Measurements from ENCODE around the gene CPT1B.
A peak's percentile ranks its signal among the peaks of the same experiment; 100 is the strongest.
"Not testable (repeated sequence)": the region's sequence is repeated elsewhere in the genome, so short reads cannot be mapped to it uniquely, and the experiment has no call there.

CPT1B gene

DNA sequence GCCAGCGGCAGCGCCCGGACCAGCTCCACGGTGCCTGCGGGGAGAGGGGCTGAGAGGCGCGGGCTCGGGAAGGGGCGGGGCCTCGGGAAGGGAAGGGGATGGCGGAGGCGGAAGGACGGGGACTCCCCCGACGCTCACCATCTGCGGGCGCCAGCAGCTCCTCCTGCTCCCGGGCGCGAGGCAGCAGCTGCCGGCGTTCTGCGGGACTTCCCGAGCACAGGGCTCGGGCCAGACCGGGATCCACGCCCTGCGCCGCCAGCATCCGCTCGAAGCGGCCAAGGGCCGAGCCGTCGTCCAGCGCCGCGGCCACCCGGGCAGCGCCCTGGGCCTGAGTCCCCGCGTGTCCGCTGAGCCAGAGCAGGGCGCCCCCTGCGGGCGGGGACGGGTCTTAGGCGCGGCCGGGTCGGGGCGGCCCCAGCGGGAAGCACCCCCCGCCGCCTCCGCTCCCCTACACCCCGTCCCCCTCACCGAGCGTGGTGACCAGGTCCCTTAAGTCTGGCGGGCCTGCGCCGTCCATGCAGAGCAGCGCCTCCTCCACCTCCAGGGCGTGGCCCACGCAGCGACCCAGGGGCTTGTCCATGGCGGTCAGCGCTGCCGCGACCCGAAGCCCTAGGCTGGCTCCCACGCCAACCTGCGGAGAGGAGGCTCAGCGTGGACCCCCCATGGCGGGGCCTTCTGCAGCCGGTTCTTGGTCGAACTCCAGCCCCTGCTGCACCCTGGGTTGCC is 52.0 kb downstream of the CPT1B start:
- DNase-seq, result peak; percentile 86

- no peak for DNase-seq
These were observed 52.4 kb downstream of the CPT1B start for GRCh38 chr22:50525858-50526107.

GRCh38 chr22:50525104-50525857 is 52.9 kb downstream of the CPT1B start, which contains the start of gene SCO2:
SCO2 (minus strand) TSS chr22:50525598; CDS start chr22:50524411, 1,187 bp downstream.
- peak; percentile 98 for DNase-seq

DNA sequence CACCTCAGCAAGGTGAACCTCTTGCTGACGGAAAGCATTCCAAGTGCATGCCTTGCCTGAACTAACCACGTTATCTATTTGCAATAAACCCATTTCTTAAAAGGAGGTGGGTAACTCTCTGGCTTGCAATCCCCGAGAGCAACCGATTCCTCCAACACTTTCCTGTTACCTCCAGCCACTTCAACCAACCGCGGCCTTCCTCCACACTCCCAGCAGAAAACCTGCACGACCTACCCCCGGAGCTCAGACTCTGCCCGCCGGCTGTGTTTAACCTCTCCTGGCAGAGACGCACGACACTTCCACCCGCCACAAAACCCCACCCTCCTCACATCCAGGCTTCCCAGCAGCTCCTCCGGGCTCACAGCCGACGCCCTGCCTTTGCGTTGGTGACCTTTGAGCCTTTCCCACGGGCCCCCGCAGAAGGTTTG is 53.5 kb downstream of the CPT1B start:
- no peak for DNase-seq

- no peak for DNase-seq
These were observed 54.2 kb downstream of the CPT1B start for GRCh38 chr22:50523806-50524675.

DNA sequence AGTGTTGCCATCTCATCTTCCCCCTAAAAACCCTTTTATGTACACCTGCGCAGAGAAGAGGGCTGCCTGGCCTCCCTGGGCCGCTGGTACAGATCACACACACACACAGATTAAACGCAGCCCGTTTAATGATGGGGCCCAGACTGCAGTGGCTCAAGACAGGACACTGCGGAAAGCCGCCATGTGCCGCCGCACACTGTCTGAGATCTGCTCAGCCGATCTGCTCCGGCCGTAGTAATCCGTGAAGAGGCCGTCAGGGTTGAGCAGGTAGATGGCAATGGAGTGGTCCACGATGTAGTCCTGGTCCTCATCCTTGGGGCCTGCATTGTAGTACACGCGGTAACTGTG is 54.8 kb downstream of the CPT1B start:
- DNase-seq, result no peak

GRCh38 chr22:50522806-50523438 is 55.3 kb downstream of the CPT1B start:
- no peak for DNase-seq

DNA sequence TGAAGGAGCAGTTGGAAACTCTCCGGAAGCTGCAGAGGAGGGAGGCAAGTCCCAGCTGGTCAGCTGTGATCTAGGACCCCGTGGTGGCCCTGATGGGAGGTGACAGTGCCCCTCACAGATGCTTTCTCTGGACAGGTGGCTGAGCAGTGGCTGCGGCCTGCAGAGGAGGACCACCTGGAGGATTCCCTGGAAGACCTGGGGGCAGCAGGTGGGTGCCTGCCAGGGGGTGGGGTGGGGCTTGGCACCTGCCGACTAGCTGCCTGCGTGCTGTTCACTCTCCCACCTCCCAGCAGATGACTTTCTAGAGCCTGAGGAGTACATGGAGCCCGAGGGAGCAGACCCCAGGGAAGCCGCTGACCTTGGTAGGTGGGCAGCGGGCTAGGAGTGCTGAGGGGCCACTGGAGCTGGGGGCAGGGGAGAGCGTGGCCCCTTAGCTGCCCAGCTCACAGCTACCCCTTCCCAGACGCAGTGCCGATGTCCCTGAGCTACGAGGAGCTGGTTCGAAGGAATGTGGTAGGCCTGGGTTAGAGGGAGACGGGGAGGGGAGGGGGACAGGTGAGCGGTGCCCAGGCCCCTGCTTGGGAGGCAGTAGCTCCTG is 55.9 kb downstream of the CPT1B start:
- DNase-seq, result no peak

- DNase-seq, result no peak
These were observed 56.5 kb downstream of the CPT1B start for GRCh38 chr22:50521710-50522109.

- DNase-seq, result no peak
These were observed 57.3 kb downstream of the CPT1B start for GRCh38 chr22:50520826-50521453.

GRCh38 chr22:50520184-50520583 is 58.0 kb downstream of the CPT1B start:
- not testable (repeated sequence) for DNase-seq

DNA sequence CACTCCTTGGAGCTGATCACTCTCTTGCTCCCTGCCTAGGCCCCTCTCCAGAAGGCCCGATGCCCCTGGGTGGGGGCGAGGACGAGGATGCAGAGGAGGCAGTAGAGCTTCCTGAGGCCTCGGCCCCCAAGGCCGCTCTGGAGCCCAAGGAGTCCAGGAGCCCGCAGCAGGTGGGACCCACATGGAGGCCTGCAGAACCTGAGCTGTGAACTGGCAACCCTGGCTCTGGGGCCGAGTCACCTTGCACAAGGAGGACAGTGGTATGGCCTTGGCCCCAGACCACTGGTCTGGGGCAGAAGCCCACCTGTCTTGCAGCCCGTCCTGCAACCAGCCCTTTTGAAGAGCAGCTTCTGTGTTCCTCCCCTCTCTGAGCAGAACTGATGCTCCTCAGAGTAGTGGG is 59.1 kb downstream of the CPT1B start:
- DNase-seq, result no peak

Data from activated CD4-positive, CD25-positive, alpha-beta regulatory T cell treated with anti-CD3 and anti-CD28 coated beads, Interleukin-2, amount 50 U/mL, for 72 hours (primary cell).